ENCODE data around the gene CYP2C9.
"Not testable (repeated sequence)": the region's sequence is repeated elsewhere in the genome, so short reads cannot be mapped to it uniquely, and the experiment has no call there.

The CYP2C9 gene

DNA sequence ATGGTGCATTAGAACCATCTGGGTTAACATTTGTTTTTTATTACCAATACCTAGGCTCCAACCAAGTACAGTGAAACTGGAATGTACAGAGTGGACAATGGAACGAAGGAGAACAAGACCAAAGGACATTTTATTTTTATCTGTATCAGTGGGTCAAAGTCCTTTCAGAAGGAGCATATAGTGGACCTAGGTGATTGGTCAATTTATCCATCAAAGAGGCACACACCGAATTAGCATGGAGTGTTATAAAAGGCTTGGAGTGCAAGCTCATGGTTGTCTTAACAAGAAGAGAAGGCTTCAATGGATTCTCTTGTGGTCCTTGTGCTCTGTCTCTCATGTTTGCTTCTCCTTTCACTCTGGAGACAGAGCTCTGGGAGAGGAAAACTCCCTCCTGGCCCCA, at the start of gene CYP2C9:
Gene CYP2C9, plus strand, starts transcription at position 276 of the 400 bp plus-strand sequence. Its CDS starts 25 bp downstream, at position 301.
- DNase-seq, result no peak

DNA sequence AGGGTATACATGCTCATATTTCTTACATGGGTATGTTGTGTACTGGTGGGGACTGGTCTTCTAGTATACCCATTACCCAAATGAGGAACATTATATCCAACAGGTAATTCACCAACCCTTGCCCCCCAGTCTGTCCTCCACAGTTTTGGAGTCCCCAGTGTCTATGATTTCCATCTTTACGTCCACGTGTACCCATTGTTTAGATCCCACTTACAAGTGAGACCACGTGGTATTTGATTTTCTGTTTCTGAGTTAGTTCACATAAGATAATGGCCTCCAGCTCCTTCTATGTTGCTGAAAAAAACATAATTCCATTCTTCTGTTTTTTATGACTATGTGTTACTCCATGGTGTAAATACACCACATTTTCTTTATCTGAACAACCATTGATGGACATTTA, 49.3 kb upstream of the CYP2C9 start:
- no peak for DNase-seq

DNA sequence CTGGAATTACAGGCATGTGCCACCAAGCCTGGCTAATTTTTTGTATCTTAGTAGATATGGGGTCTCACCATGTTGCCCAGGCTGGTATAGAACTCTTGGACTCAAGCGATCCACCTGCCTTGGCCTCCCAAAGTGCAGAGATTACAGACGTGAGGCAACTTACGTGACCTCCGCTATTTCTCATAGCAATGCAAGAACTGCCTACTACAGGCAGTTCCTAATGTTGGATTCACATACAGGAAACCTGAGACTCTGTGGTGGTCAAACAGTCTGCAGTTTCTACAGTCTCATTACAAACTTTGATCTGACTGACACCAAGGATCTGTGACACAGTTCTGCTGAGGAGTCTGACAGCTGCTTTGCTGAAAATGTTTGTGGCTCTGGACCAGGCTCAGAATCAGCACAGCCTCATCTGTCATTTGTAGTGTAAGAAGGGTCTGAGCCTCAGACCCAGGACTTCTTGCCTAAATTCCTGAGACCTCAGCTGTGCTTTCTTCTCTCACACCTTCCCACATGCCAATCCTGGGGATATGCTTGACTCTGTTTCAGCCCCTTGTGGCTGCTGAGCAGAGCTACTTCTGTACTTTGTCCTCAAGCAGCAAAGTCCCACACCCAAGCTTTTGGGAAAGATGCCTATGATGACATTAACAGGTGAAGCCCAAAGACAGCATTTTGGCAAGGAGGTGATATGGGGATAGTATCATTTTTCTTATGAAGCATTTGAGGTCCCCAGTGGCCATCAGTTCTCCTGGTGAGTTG, 48.0 kb upstream of the CYP2C9 start:
- DNase-seq, result no peak

DNA sequence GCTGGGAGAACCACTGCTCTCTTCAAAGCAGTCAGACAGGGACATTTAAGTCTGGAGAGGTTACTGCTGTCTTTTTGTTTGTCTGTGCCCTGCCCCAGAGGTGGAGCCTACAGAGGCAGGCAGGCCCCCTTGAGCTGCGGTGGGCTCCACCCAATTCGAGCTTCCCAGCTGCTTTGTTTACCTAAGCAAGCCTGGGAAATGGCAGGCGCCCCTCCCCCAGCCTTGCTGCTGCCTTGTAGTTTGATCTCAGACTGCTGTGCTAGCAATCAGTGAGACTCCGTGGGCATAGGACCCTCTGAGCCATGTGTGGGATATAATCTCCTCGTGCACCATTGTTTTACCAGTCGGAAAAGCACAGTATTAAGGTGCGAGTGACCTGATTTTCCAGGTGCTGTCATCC, 40.0 kb upstream of the CYP2C9 start:
- not testable (repeated sequence) for DNase-seq

DNA sequence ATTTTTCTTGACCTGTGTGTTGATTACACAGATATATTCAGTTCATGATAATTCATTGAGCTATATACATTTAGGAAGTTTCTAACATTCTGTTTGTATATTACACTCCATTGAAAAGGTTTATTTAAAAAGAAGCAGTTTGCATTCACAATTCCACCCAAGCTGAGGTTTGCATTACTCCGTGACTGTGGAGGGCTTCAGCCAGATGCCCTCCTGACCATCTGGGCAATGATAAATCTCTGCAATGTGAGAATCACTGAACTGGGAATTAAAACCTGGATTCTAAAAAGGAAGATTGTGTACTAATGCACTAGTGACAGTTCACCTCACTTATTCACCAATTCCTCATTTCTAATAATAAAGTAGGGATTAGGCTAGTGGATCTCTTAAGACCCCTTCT, 36.4 kb upstream of the CYP2C9 start:
- DNase-seq, result no peak

DNA sequence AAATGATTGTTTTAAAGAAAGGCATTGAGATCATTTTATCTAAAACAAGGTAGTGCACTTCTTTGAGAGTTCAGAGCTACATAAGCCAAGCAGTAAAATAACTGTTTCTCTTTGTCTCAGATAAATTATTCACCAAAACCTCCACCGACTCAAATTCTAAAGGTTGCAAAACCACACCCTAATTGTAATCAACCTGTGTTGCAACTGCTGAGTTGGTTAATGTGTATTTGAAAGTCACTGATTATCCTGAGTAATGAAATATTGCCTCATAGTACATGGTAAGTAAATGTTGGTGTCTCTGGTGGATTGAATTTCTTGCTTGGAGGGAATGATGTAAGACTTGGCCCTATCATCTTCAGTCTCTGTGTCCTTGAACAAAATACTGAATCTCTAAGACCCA, 35.9 kb upstream of the CYP2C9 start:
- no peak for DNase-seq

DNA sequence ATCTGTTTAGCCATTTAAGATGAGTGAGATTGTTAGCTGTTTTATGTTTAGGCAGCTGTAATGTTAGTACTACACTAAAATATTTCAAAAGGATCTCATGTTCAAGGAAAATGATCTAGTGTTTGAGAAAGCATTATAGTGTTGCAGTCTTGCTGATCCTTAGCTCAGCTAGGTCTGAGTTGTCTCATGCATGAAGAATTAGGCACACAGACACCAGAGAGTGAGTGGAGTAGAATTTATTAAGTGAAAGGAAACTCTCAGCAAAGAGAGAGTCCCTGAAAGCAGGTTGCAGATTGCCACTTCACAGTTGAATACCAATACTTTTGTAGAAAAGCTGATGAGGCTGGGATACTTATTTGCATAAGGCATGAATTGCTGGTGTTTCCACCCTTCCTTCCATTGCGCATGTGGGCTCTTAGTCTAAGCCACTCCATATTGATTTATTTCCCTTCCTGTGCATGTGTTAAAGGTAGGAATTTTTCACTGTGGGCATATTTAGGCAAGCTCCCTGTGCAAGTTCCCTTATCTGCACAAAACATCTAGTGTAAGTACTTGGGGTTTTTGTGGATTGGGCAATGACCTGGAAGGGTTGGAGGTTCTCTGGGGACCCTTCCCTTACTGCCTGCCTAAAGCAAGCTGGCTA, 33.8 kb upstream of the CYP2C9 start:
- not testable (repeated sequence) for DNase-seq

DNA sequence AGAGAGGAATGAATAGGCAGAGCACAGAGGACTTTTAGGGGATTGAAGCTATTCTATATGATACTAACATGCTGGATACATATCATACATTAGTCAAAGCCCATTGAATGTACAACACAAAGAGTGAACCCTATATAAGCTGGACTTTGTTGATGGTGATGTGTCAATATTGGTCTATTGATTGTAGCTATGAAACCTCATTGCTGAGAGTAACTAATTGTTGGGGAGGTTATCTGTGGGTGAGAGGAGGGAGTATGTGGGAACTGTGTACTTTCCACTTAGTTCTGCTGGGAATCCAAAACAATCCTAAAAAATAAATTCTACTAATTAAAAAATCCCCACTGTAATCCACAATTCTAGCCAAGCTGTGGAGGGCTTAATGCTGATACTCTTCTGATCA, 22.0 kb upstream of the CYP2C9 start:
- no peak for DNase-seq

DNA sequence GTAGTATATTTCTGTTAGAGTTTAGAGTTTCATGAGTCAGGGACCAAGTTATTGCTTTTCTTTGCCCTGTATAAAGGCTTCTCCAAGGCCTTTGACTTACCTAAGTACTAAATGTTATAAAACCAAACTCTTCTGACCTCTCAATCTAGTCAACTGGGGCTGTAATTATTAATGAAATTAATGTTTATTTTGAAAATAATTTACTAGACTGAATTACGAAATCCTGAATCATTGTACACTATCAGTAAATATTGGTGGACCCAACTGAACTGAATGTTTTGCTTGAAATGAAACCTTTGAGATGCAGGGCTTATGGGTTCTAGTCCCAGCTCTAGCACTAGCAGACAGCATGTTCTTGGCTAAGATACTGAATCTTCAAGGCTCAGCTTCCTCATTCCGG, 1.7 kb upstream of the CYP2C9 start:
- no peak for DNase-seq

DNA sequence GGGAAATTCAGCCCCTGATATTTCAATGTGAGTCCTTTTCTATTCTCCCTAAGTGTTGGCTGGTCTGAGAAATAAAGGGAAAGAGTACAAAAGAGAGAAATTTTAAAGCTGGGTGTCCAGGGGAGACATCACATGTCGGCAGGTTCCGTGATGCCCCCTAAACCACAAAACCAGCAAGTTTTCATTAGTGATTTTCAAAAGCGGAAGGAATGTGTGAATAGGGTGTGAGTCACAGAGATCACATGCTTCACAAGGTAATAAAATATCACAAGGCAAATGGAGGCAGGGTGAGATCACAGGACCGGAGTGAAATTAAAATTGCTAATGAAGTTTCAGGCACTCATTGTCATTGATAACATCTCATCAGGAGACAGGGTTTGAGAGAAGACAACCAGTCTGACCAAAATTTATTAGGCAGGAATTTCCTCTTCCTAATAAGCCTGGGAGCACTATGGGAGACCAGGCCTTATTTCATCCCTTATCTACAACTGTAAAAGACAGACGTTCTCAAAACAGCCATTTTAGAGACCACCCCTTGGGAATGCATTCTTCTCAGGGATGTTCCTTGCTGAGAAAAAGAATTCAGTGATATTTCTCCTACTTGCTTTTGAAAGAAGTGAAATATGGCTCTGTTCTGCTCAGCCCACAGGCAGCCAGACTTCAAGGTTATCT, 5.1 kb downstream of the CYP2C9 start:
- DNase-seq, result not testable (repeated sequence)

DNA sequence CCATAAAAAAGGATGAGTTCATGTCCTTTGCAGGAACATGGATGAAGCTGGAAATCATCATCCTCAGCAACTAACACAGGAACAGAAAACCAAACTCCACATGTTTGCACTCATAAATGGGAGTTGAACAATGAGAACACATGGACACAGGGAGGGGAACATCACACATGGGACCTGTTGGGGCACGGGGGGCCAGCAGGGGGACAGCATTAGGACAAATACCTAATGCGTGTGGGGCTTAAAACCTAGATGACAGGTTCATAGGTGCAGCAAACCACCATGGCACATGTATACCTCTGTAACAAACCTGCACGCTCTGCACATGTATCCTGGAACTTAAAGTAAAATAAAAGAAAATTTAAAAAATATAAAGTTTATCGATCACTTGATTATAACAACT, 7.7 kb downstream of the CYP2C9 start:
- DNase-seq, result not testable (repeated sequence)

DNA sequence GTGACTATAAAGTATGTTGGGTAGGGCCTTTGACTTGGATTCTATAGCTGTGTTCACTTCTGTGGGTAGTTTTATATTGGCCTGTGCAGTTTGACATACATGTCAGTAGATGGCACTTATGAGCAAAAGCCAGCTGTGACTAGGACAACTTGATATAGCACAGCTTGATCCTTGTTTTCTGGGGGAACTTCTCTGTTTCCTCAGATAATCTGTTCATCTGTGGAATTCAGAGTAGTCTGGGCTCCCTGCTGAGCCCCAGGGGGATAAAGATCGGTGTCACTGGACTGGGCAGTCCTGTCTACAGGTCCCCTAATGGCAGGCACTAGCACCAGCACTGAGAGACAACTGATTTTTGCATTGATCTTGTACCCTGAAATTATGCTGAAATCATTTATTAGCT, 25.4 kb downstream of the CYP2C9 start:
- peak; percentile 37 for DNase-seq

DNA sequence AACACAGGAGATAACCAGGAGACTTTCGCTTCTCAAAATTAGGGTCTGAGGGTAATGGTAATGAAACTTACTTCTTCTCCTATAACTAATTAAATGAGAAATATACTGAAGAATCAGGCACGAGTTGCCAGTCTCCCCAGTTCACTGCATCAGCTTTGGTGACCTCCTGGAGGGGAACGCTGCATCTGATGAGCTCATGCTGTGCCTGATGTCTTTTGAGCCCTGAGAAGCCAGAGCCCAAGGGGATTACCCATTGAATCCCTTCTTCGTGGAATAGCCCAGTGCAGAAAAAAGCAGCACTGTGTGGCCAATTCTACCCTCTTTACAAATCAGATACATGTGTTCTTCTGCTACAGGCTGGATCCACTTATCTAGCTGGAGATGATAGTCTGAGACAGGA, 45.1 kb downstream of the CYP2C9 start:
- no peak for DNase-seq

DNA sequence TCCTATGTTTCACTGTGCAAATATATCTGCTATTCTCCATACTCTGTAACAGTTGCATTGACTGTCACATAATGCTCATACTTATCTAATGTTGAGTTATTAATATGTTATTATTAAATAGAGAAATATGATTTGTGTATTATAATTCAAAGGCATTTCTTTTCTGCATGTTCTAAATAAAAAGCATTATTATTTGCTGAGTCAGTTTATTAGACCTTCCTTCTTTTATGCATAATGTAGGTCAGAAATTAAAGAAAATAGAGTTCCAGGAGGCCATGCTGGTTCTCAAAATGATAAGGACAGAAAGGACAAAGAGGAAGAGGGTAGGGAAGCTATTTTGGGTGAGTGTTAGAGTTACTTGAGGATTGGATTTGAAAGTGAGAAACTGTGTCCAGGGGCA, 50.7 kb downstream of the CYP2C9 start:
- DNase-seq, result no peak

DNA sequence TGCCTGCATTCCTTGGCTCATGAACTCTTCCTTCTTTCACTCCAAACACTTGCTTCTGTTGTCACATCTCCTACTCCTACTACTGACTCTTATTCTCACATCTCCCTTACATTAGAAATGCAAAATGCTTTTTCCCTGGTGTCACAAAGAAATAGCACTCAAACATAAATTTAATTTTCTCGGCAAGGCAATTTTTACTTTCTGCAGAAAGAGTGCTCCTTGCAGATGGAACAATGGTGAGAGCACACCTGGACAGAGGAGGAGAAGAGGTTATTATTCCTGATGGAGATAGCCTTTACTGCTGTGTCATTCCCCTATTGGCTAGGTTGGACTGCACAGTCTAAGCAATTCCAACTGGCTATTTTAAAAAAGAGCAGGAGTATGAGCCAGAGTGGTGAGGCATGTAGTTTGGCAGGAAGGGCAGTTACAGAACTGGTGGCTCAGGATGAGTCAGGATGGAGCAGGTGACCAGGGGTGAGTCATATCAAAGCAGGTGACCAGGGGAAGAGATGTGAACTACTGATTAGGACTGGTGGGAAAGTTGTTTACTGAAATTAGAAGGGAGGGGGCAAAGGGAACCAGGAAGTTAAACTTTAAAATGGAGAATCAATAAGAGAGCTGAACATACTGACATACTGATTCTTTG, 52.9 kb downstream of the CYP2C9 start:
- DNase-seq, result no peak

DNA sequence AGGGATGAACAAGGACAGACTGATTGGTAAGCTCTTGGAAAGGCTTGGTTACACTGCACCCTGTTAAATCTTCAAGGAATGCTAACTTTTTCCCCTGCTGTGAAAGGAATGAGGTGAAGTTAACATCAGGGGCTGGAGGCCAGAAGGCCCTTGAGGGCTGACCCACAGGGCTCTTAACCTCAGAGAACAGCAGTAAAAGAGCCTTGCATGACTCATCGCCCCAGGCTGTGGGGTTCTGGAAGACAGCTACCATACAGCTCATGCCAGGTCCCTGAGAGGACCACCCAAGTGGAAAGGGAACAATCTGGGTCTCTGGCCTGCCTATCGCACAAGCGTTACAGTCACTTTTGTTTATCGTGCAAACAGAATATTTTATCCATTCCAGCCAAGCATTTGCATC, 54.4 kb downstream of the CYP2C9 start:
- no peak for DNase-seq

DNA sequence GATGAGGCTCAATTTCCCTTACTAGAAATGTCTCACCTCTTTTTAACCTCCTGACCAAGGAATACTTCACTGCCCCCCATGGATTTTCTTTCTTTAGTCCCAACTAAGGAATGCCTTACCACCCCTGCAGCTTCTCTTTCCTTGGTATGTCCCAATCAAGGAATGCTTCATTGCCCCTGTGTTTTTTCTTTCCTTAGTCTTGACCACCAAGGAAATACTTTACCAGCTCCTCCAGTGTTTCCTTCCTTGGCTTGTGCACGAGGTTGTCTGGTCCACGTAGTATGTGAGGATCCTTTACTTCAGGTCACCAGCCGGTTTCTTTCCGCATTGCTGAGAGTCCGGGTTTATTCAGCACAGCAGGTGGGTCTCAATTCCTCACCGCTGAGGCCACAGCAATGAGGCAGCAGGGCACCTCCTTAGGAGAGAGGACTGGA, 59.3 kb downstream of the CYP2C9 start:
- DNase-seq, result no peak

DNA sequence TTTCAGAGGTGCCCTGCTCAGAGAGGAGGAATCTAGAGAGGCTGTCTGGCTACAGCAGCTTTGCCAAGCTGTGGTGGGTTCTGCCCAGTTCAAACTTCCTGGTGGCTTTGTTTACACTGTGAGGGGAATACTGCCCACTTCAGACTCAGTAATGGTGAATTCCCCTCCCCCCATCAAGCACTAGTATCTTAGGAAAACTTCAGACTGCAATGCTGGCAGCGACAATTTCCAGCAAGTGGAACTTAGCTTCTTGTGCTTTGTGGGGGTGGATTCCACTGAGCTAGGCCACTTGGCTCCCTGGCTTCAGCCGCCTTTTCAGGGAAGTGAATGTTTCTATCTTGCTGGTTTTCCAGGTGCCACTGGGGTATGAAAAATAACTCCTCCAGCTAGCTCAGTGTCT, 88.0 kb downstream of the CYP2C9 start:
- DNase-seq, result no peak

DNA sequence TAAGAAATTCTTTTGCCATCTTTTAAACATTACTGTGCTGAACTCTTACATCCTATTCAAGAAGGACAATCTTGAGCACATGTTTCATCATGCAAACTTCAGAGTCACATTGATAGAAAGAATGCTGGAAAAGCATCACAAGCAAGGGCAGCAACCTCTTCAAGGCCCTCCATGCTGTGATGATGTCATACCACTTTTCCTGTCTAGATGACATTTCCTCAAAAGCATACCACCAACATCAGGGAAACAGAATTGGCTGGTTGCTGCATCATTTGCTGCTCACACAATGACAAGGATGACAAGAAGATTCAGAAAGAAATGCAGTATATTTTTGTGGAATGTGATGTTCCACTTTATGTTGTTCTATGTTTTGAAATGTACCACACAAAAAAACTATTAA, 93.2 kb downstream of the CYP2C9 start:
- DNase-seq, result no peak

DNA sequence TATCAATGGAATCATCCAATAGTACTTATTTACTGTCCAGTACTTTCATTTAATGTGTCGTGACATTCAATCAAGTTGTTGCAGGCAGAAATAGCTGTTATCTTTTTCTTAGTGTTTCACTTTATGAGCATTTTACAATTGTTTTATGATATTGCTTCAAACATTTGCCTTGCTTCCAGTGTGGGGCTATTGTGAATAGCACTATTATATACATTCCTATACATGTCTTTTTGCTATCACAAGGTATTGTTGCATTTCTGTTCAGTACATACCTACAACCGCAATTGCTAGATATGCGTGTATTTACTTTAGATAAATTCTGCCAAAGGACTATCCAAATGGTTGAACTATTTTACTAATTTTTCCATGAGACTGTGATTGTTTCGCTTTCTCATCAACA, 95.9 kb downstream of the CYP2C9 start:
- DNase-seq, result no peak

DNA sequence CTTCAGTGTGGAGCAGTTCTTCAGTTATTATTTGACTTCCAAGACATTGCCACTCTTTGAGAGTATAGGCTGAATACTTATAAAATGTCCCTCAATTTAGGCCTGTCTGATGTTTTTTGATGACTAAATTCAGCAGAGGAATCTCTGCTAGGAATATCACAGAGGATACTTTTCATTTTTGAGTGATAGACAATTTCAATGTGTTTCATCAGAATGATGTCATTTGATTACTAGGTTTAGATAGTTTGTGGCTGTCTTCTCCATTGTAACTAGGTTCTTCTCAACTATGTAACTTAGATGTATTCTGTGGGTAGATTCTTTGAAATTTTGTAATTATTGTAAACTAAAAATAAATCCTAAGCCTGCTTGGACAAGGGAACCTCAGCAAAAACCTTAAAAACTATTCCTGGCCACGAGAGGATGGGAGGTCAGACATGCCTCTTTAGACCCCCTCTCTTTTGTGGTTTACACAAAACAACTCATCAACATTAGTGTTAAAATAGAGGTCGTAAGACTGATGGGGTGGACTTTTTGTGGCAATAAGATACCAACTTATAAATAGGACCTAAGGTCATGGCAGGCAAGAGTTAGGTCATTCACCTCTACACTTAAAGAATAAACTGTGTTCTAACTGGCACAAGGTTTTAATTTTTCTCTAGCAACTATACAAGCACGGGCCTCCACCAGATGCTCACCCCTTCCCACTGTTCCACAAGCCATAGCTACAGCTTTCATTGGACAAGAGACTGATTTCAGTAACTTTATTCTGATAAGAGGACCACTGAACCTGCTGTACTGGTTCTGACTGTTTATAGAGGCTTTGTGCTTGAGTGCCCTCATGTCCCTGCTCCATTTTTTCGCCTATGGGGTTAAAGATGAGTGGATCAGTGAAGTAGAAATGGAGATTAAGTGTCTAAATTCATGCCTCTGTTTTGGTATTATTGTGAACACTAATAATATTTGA, 97.2 kb downstream of the CYP2C9 start:
- DNase-seq, result no peak

DNA sequence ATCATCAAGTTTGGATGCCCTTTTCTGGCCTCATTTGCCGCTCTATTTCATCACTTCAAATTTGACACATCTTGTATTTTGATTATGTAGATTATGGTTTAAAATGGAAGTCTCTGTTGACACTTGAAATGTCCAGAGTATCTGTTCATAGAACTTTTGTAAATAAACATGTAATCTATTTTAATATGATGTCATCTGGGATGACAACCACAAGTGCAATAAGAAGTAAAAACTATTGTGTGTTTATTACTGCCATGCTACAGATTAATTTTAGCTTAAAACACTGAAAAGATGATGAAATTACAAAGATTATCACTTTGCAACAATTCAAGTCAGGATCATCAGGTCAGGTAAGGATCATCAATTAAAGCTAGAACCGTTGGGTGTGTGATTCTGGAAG, 100.8 kb downstream of the CYP2C9 start:
- no peak for DNase-seq
